A549 treated with dexamethasone at 1 μM for 4 hours (cell line): ENCODE data around the gene SLC17A4. TPM values are rescaled to one million over a fixed set of nuclear protein-coding genes. Genes with fewer than 3 reads are reported as not detected.

ENCODE experiments used
- total RNA-seq: library from RNA; stranded (reverse); fragments of 200-300 nt; extraction: Qiagen RNA extraction; gene quantifications from 5 replicates; pipeline ENCODE4 v1.2.3, GENCODE V29; 2022

SLC17A4 gene
- total RNA-seq, result 0.02 TPM in 1 of 5 replicates, not detected in the others

DNA sequence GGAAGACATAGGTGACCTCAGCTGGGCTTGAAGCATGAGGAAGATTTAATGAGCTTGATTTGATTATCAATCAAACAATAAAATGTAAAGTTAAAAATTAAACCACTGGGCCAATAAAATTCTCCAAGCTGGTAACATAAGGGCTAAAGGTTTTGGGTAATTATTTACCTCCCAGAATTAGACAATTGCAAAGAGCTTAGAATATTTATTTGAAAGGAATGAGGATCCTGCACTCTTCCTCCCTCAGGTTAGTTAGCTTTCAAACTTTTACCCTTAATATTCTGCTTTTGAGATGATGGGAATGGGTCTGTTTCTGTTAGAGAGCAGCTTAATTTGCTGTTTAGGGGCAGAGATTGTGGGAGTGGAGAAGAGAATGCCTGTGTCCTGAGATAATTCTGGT is at the start of gene SLC17A4:
TSS of gene SLC17A4 (plus strand) at position 208 of the 400 bp plus-strand sequence. CDS start 7,221 bp downstream, outside the sequence.

Other genes starting within 250 kb of the SLC17A4 start
- 0.20 to 0.39 TPM (median 0.28 TPM) in 4 of 5 replicates, not detected in the other for gene SCGN, start 102.5 kb upstream of the SLC17A4 start, total RNA-seq
- gene SLC17A1, start 77.3 kb downstream of the SLC17A4 start, total RNA-seq, result 0.09 TPM in 1 of 5 replicates, not detected in the others
- 0.86 to 1.3 TPM (median 1.1 TPM) in 5 replicates for gene SLC17A3, start 119.5 kb downstream of the SLC17A4 start, total RNA-seq
- gene SLC17A2, start 175.9 kb downstream of the SLC17A4 start, total RNA-seq, result not detected in 5 replicates
- 1.7 to 2.0 TPM (median 1.9 TPM) in 5 replicates for gene TRIM38, start 208.1 kb downstream of the SLC17A4 start, total RNA-seq